22Rv1 (cell line): ENCODE results near the gene NDUFA13.

Source experiments
- ZFX ChIP-seq: fragments of 450-650 bp; IDR thresholded peaks from 2 replicates; pipeline ENCODE4 v1.6.1; 2017; ENCODE audit warnings: antibody characterized with exemption, borderline replicate concordance
- TF ChIP-seq, protein P1 (sequence below): fragments of 450-650 bp; IDR thresholded peaks from 2 replicates; pipeline ENCODE4 v1.5.1; 2017; ENCODE audit warnings: mild to moderate bottlenecking

DNA sequence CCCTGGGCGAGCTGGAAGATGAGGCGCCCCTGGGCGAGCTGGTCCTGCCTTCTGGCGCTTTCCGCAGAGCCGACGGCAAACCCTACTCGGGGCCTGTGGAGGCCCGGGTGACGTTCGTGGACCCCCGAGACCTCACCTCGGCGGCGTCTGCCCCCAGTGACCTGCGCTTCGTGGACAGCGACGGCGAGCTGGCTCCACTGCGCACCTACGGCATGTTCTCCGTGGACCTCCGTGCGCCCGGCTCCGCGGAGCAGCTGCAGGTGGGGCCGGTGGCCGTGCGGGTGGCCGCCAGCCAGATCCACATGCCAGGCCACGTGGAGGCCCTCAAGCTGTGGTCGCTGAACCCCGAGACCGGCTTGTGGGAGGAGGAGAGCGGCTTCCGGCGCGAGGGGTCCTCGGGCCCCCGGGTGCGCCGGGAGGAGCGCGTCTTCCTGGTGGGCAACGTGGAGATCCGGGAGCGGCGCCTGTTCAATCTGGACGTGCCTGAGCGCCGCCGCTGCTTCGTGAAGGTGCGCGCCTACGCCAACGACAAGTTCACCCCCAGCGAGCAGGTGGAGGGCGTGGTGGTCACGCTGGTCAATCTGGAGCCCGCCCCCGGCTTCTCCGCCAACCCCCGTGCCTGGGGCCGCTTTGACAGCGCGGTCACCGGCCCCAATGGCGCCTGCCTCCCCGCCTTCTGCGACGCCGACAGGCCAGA lies 28.4 kb downstream of the NDUFA13 start:
- TF ChIP-seq, protein P1, sequence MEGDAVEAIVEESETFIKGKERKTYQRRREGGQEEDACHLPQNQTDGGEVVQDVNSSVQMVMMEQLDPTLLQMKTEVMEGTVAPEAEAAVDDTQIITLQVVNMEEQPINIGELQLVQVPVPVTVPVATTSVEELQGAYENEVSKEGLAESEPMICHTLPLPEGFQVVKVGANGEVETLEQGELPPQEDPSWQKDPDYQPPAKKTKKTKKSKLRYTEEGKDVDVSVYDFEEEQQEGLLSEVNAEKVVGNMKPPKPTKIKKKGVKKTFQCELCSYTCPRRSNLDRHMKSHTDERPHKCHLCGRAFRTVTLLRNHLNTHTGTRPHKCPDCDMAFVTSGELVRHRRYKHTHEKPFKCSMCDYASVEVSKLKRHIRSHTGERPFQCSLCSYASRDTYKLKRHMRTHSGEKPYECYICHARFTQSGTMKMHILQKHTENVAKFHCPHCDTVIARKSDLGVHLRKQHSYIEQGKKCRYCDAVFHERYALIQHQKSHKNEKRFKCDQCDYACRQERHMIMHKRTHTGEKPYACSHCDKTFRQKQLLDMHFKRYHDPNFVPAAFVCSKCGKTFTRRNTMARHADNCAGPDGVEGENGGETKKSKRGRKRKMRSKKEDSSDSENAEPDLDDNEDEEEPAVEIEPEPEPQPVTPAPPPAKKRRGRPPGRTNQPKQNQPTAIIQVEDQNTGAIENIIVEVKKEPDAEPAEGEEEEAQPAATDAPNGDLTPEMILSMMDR, result no peak
- no peak for TF ChIP-seq ZFX
